ENCODE measurements around the gene BCAP31.

The BCAP31 gene

GRCh38 chrX:153728951-153729631 lies 4.9 kb upstream of the BCAP31 start:
- Histone ChIP-seq H3K9ac (no peak overlapping the region), H3K4me1 (peaks cover 37% of the 10 kb centered on the region), H3K9me3 (peaks cover 78% of the 10 kb centered on the region), H3K4me2 (peak overlapping the region; percentile 88), H4K20me1 (peaks cover 13% of the 10 kb centered on the region), H3K27me3 (peaks cover 18% of the 10 kb centered on the region), H3K36me3 (peaks cover 55% of the 10 kb centered on the region), H3K4me3 (no peak overlapping the region), H3K27ac (peak overlapping the region; percentile 98; the same call in 1 of the 2 replicates)
- TF ChIP-seq Cebpa-rat (IDR thresholded peaks at IDR 0.05): no peak

- H3K4me1 ChIP-seq: peaks cover 36% of the 10 kb centered on the region
- TF ChIP-seq Cebpa-rat (IDR thresholded peaks at IDR 0.05): no peak
- H3K9ac ChIP-seq: peak overlapping the region; percentile 90
- no peak overlapping the region; the same call in 1 of the 2 replicates for H3K4me3 ChIP-seq
- H3K27ac ChIP-seq: peak overlapping the region; percentile 98
- peaks cover 45% of the 10 kb centered on the region for H3K36me3 ChIP-seq
- H4K20me1 ChIP-seq: peaks cover 21% of the 10 kb centered on the region
- H3K9me3 ChIP-seq: peaks cover 78% of the 10 kb centered on the region
- H3K4me2 ChIP-seq: peak overlapping the region; percentile 88
- H3K27me3 ChIP-seq: peaks cover 21% of the 10 kb centered on the region
Observed at GRCh38 chrX:153728095-153728494, 3.9 kb upstream of the BCAP31 start.

- Histone ChIP-seq H3K4me3 (peak overlapping the region; percentile 69), H3K9ac (peak overlapping the region; percentile 90), H3K36me3 (peaks cover 38% of the 10 kb centered on the region), H3K4me2 (peak overlapping the region; percentile 88), H3K27ac (peak overlapping the region; percentile 98), H3K27me3 (peaks cover 25% of the 10 kb centered on the region), H3K4me1 (peaks cover 40% of the 10 kb centered on the region), H3K9me3 (peaks cover 75% of the 10 kb centered on the region), H4K20me1 (peaks cover 29% of the 10 kb centered on the region)
- no peak for TF ChIP-seq Cebpa-rat (IDR thresholded peaks at IDR 0.05)
Observed at GRCh38 chrX:153727123-153727931, 3.1 kb upstream of the BCAP31 start.

GRCh38 chrX:153726286-153727122 lies 2.3 kb upstream of the BCAP31 start:
- Histone ChIP-seq H3K4me2 (peak overlapping the region; percentile 88), H3K9ac (peak overlapping the region; percentile 90), H4K20me1 (peaks cover 37% of the 10 kb centered on the region), H3K4me1 (peaks cover 48% of the 10 kb centered on the region), H3K36me3 (peaks cover 30% of the 10 kb centered on the region), H3K27ac (peak overlapping the region; percentile 98), H3K4me3 (peak overlapping the region; percentile 69), H3K27me3 (peaks cover 30% of the 10 kb centered on the region), H3K9me3 (peaks cover 67% of the 10 kb centered on the region)
- TF ChIP-seq Cebpa-rat (IDR thresholded peaks at IDR 0.05): no peak

GRCh38 chrX:153725832-153726285 lies 1.7 kb upstream of the BCAP31 start:
- Histone ChIP-seq H3K9ac (peak overlapping the region; percentile 90), H3K9me3 (peaks cover 61% of the 10 kb centered on the region), H3K4me3 (peak overlapping the region; percentile 69), H3K4me2 (peak overlapping the region; percentile 88), H3K27me3 (peaks cover 34% of the 10 kb centered on the region), H3K36me3 (peaks cover 28% of the 10 kb centered on the region), H3K27ac (peak overlapping the region; percentile 98), H3K4me1 (peaks cover 50% of the 10 kb centered on the region), H4K20me1 (peaks cover 44% of the 10 kb centered on the region)
- no peak for TF ChIP-seq Cebpa-rat (IDR thresholded peaks at IDR 0.05)

- Histone ChIP-seq H3K27ac (peak overlapping the region; percentile 98), H3K4me1 (peaks cover 50% of the 10 kb centered on the region), H3K4me2 (peak overlapping the region; percentile 88), H4K20me1 (peaks cover 50% of the 10 kb centered on the region), H3K4me3 (peak overlapping the region; percentile 69), H3K9ac (peak overlapping the region; percentile 90), H3K27me3 (peaks cover 40% of the 10 kb centered on the region), H3K9me3 (peaks cover 55% of the 10 kb centered on the region), H3K36me3 (peaks cover 28% of the 10 kb centered on the region)
- no peak for TF ChIP-seq Cebpa-rat (IDR thresholded peaks at IDR 0.05)
Observed at GRCh38 chrX:153725039-153725831, 1.0 kb upstream of the BCAP31 start.

GRCh38 chrX:153723351-153724251 lies 586 bp downstream of the BCAP31 start:
- Histone ChIP-seq H3K36me3 (peaks cover 28% of the 10 kb centered on the region), H3K4me1 (peaks cover 44% of the 10 kb centered on the region)
- TF ChIP-seq Cebpa-rat (IDR thresholded peaks at IDR 0.05): no peak

More at GRCh38 chrX:153723351-153724251, 586 bp downstream of the BCAP31 start:
- Histone ChIP-seq H3K4me2 (peak overlapping the region; percentile 92), H4K20me1 (peaks cover 57% of the 10 kb centered on the region), H3K27me3 (peaks cover 46% of the 10 kb centered on the region), H3K9ac (peak overlapping the region; percentile 90), H3K27ac (peak overlapping the region; percentile 88), H3K4me3 (peak overlapping the region; percentile 76), H3K9me3 (peaks cover 42% of the 10 kb centered on the region)
